ENCODE data around the gene IL2RG. TPM values are rescaled to one million over a fixed set of nuclear protein-coding genes. Genes with fewer than 3 reads are reported as not detected.
A peak's percentile ranks its signal among the peaks of the same experiment; 100 is the strongest.

IL2RG gene
- total RNA-seq, 1 donor from 2014 or later: 0.51 TPM

DNA sequence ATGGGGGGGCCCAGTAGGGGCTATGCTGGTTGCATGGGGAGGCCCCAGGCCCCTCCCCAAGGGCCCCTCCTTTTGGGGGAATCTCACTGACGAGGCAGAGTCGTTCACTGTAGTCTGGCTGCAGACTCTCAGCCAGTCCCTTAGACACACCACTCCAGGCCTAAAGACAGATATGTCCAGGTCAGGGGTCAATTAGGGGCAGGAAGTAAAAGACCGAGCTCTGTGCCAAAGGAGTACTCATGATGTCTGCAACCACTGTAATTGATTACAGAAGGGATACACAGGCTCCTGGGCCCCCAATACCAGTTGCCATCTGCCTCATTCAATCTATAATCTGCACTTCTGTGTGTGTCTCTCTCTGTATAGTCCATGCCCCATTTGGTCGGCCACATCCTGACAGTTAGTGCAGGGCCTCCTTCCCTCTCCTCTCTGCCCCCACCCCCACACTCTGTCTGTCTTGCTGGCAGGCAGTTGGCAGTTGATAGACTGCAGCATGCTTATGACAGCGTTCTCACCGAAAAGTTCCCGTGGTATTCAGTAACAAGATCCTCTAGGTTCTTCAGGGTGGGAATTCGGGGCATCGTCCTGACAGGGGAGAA is 3.5 kb downstream of the IL2RG start:
- no peak for DNase-seq

DNA sequence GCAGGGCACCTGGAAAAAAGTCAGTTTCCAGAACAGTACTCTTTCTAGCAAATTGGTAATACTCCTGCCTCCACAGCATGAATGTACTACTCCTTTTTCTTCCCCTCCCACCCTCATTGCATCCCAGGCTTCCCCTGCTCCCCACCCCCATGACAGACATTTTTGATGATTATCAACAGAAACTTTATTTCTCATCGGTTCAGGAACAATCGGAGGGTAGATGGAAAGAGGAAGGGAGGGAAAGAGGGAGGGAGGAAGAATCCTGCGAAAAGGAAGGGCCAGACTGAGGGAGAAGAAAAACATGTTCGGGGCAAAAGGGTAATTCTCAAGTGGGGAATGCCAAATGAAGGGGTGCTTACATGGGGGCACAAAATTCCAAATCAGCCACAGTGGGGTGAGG is 4.1 kb downstream of the IL2RG start:
- DNase-seq: no peak

DNA sequence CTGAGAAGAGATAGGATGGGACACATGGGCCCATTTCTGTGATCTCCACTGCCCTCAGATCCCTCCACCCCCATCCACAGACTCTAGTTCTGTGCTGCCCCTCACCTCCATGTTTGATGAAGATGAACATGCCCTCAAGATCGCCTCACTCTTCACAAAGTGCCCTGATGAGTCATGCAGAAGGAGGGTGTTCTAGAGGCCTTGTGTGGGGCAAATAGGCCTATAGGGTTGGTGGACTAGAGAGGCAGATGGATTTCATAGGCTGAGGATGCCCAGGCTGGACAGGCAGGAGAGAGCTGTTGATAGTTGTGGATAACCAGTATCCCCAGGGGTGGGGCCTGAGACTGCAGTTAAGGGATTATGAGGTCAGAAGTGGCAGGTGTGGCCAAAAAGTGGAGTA is 5.0 kb downstream of the IL2RG start, which contains the start of gene CXorf65:
Gene CXorf65, minus strand, starts transcription at position 314 of the 400 bp plus-strand sequence. Its CDS starts 184 bp downstream, at position 130.
- no peak for DNase-seq

DNA sequence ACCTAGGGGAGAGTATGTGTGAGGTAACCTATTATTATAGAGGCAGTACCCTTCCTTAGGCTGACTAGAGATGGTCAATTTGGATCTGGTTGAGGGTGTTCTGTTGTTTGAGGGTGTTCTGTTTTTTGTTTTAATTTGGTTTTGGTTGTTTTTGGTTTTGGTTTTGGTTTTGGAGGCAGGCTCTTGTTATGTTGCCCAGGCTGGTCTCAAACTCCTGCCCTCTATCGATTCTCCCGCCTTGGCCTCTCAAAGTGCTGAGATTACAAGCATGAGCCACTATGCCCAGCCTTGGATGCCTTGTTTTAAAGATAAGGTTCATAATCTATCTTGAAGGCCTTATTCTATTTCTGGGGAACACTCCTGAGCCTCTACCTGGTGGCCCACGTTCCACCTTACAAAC is 5.7 kb downstream of the IL2RG start:
- no peak for DNase-seq

DNA sequence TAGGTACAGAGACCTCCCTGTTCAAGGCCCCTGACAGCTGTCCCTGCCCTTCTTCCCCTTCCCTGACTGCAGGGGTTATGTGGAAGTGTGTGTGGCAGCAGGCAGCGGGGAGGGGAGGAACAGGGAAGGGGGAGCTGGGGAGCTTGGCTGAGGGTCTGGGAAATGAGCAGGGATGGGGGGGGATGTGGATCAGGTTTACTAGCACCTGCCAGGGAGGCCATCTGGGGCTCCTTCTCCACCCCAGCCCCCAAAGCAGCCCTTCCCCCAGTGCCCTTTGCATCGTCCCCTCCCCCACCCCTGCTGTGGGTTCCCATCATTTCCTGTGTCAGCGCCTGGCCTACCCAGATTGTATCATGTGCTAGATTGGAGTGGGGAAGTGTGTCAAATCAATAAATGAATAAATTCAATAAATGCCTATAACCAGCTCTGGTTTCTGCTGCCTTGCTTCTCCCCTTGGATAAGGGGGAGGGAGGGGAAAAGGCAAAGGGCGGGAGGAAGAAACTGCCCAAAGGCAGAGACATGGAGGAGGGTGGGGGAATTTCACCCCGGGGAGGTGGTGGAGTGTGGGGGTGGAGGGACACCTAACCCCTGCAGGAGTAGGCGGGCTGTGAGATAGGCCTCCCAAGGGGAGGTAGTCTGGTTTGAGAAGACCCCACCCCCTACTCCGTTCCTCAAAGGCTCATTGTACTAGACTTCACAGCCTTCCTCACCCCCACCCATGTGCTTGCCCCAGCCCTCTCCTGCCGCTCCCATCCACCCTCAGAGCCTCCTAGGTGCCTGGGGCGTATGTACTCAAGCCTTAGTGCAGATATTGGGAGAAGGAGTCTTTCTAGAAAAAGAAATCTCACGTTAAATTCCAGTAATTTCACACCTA is 8.0 kb downstream of the IL2RG start:
- peak; percentile 5 for DNase-seq

DNA sequence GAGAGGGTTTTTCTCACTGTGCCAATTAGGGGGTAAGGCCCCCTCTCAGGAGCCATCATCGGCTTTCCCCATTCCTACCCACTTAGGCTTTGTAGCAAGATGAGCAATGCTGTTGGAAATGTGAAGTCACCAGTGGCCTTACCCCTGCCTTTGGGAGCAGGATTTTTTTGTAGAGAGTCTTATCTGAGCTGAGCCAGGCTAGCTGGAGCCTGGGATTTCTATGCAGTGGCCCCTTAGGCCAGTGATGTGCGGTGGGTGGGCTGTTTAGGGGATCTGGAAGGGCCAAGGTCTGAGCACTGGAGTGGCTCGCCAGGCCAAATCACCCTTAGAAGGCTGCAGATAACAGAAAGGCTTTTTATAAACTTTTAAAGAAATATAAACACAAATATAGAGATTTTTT is 9.1 kb downstream of the IL2RG start:
- DNase-seq: no peak

DNA sequence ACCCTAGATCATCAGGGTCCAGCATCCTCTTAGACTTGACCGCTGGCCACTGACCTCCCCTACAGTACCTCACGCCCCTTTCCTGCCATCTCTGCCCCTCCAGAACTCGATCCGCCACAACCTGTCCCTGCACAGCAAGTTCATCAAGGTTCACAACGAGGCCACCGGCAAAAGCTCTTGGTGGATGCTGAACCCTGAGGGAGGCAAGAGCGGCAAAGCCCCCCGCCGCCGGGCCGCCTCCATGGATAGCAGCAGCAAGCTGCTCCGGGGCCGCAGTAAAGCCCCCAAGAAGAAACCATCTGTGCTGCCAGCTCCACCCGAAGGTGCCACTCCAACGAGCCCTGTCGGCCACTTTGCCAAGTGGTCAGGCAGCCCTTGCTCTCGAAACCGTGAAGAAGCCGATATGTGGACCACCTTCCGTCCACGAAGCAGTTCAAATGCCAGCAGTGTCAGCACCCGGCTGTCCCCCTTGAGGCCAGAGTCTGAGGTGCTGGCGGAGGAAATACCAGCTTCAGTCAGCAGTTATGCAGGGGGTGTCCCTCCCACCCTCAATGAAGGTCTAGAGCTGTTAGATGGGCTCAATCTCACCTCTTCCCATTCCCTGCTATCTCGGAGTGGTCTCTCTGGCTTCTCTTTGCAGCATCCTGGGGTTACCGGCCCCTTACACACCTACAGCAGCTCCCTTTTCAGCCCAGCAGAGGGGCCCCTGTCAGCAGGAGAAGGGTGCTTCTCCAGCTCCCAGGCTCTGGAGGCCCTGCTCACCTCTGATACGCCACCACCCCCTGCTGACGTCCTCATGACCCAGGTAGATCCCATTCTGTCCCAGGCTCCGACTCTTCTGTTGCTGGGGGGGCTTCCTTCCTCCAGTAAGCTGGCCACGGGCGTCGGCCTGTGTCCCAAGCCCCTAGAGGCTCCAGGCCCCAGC is 10.5 kb downstream of the IL2RG start:
- DNase-seq: no peak

DNA sequence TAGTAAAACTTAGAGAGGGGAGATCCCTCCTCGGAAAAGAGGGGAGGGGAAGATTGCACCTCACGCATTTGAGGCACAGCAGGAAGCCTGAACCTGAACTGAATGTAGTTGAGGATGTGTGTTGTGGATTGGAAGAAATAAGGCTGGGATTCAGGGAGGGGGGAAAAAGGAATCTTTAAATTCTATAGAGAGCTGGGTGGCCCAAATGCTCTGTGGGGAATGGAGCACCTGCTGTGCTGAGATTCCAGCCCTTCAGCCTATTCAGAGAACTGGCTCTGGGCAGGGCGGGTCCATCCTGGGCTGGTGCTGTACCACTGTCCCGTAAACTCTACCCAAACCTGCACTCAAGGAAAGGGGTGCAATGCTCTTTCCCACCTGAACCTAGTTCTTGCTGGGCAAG is 11.6 kb downstream of the IL2RG start:
- DNase-seq: no peak

DNA sequence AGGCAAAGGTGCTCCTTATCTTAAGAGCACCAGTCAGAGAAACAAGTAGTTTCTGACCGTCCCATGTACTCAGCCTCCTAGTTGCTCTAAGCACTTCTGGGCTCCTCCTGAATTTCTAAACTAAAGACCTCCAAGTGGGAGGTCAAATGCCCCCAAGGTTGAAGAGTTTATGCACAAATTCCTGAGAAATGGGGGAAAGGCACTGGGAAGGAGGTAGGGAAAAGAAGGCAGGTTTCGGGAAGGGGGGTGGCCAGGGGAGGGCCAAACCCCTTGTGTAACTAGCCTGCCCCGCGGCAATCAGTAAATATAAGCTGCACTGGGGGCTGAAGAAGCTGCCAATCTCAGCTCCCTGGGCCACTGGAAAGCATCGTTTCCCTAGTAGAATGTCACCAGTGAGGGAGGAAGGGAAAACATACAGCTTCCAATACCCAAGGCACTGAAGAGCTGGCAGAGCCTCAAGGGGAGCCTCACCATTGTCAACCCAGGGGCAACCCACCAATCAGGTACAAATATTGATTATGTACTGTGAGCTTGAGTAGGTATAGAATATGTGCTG is 12.3 kb downstream of the IL2RG start:
- DNase-seq: no peak

DNA sequence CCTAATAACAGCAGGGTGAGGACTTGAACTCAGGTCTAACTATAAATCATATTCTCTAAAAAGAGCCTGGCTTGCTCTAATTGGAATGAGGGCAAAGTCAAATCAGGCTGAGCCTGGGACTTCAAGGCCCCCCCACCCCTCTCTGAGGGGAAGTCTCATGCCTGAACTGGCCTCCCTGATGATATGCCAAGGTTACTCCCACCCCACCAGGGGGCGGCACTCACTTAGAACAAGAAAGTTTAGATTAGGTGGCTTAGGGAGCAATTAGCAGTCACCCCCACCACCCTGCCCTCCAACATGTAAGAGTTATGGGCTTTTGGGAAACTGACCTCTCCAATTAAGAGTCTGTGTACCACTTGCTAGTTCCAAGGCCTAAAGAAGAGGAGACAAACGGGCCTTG is 13.1 kb downstream of the IL2RG start:
- peak; percentile 76 for DNase-seq

DNA sequence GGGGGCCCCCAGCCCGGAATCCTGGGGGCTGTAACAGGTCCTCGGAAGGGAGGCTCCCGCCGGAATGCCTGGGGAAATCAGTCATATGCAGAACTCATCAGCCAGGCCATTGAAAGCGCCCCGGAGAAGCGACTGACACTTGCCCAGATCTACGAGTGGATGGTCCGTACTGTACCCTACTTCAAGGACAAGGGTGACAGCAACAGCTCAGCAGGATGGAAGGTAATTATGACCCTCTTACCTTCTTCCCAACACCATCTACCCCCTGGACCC is 14.7 kb downstream of the IL2RG start:
- no peak for DNase-seq

DNA sequence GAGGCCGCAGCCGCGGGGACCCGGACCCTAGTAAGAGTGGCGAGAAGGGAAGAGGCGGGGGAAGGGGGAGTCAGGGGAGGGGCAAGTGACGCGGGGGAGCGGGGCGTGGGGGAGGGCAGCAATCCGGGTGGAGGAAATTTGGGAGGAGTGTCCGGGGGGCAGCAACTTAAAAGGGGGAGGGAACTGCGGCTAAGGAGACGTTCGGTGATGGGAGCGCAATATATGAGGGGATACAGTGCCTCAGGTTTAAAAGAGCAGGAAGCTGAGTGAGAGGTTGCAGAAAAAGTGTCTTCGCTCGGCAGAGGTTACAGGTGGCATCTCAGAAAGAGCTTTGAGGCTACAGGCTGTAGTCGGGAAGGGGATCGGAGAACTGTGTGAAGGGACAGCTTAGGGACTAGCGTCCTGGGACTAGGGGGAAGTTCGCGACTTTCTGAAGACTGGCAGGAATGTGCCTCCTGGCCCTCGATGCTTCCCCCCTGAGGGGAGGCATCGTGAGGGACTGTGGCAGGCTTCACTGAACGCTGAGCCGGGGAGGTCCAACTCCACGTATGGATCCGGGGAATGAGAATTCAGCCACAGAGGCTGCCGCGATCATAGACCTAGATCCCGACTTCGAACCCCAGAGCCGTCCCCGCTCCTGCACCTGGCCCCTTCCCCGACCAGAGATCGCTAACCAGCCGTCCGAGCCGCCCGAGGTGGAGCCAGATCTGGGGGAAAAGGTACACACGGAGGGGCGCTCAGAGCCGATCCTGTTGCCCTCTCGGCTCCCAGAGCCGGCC is 15.2 kb downstream of the IL2RG start:
- no peak for DNase-seq

DNA sequence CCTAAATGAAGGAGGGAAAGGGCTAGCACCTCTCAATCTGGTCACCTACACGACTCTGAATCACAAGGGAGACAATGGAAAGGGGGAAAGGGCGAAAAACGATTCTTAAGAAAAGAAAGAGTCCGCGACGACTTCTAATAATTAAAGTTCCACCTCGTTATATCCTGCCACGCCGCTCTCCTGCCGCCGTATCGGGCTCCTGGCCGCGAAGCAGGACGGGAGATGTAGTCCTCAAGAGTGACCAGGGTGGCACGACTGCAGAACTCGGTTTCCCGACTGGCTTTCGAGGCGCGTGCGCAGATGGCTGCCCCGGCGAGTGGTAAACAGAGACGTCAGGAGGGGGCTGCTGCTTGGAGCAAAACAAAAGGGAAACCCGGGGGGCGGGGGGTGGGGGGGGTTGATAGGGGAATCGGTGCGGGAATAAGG is 15.8 kb downstream of the IL2RG start, which contains the start of gene FOXO4:
Gene FOXO4, plus strand, starts transcription at position 297 of the 426 bp plus-strand sequence. CDS start 678 bp downstream, outside the sequence.
- peak; percentile 90 for DNase-seq

DNA sequence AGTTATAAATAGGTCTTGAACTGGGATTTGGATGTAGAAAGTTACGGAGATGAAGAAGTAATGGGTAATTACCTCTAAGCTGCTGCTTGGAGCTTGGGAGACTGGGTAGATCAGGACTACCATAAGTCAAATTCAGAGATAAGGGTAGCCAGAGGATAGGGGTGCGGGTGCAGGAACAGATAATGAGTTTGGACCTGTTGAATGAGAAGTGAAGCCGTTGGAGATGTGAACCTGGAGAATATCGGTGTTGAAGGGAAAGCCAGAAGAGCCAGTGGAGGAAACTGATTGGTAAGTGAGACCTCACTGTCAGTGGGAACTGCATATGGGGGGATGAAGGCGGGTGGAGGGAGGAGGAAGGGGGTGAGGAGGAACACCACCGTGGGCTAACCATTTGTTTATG is 16.3 kb downstream of the IL2RG start:
- no peak for DNase-seq

DNA sequence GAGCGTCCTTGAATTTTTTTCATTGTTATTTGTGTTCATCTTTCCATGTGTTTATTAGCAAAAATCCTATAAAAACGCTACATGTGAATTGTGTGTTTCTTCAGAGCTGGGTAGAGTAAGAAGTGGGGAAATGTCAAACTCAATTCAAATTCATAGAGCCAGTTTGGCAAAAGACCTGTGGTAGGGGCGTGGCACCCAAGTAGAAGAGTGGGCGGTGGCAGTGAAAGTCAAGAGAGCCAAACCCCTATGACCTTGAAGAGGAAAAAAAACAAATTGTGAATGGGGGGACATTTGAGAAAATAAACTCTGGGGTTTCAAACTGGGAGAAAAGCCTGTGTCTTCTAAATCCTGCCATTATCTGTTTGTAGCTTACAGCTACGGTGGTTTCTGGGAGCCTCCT is 20.1 kb downstream of the IL2RG start:
- no peak for DNase-seq

DNA sequence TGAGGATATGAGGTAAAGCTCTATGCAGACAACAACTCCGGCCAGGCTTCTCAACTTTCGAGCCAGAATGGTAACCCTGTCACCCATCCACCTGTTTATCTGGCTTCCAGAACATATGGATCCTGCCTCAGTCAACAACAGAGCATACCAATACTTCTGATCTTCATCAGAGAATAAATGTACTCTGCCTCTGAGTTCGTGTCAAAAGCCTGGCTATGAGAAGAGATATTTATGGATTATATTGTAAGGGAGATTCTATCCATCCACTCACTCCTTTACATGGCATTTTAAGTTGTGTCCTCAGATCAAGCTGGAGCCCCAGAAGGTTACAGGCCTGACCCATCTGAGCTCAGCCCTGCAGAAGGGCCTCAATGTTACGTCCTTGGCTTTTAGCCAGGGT is 25.5 kb downstream of the IL2RG start:
- DNase-seq: no peak

DNA sequence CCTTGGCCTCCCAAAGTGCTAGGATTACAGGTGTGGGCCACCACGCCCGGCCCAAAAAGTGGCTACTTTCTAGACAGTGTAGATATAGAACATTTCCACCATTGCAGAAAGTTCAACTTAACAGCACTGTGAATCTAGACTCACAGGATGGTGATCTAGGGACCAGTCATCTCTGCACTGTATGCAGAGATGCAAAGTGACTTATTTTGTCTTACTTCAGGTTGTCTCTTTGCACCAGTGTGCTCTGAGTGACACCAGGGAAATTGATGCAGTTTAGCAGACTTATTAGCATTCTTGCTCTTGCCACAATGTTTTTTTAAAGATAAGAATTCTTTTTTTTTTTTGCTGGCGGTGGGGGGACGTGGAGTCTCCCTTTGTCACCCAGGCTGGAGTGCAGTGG is 28.6 kb downstream of the IL2RG start:
- DNase-seq: no peak

DNA sequence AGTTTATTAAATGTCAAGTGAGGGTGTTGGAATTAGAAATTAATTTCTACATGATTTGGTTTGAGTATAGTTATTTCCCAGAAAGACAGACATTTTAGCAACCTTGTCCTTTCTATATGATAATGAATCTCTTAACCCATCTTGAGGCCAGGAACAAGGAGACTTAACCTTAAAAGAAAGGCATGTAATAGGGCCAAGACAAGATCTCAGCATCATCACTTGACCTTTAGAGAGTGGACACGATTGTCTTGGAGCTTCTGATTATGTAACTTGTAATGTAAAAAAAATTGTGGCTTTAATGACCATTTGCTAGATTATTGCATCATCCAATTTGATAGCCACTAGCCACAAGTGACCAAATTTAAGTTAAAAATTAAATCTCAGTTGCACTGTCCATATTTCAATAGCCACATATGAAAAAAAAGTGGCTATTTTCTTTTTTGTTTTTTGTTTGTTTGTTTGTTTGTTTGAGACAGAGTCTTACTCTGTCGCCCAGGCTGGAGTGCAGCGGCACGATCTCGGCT is 29.2 kb downstream of the IL2RG start:
- DNase-seq: no peak

DNA sequence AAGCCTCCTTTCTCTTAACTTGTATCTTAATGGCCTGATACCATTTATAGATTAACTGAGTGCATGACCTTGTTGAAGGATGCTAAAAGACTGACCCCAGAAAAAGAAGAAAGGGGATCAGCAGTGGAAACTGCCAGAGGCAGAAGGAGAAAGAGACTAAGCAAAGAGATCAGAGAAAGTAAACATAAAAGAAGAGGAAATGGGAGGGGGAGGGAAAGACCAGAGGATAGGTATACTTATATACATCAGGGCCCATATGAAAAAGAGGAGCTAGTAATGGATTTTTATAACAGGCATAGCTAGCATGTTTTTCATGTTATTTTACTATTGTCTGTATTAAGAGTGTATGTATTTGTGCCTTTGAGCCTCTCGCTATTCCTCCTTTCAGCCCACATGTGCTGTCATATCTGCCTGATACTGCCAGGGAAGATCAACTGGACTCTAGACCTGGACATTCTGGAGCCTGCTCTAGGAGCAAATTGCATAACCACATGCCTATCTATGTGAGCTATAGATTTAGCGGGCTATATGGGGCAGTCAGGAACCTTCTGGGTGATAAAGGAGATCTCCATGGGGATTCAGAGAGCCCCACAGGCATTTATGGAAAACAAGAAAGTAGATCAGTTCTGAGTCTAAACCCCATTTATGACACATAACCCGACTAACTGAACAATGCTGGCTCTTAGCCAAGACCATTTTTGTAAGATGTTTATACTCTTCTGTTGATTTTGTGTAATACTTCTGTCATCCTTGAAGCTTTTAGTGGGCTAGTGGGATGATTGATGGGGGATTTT is 29.9 kb downstream of the IL2RG start:
- DNase-seq: peak; percentile 66

DNA sequence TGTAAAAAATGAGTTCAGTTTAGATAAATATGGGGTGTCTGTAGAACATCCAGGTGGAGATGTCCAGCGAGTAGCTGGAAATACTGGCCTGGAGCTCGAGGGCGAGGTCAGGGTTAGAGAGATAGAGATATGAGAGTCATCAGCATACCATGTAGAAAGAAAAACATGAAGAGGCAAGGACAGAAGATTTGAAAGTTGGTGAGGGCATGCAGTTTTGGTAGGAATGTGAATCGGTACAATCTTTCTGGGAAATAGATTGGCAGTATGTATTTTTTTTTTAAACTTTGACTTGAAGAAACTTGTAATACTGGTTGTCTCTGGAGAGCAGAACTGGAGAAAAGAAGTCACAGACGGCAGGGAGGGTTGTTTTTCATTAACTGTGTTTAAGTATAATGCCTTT is 40.8 kb downstream of the IL2RG start:
- no peak for DNase-seq
